Mesodermal cell (in vitro differentiated cells): Measurements from ENCODE around the gene DIP2C.

Experiments
- H3K27ac ChIP-seq: 2 replicates; pipeline ENCODE4 v1.7.0; 2013; ENCODE audit warnings: mild to moderate bottlenecking, low read depth, low read length, moderate library complexity; ENCODE audit not compliant: severe bottlenecking
- H3K36me3 ChIP-seq: 2 replicates; pipeline ENCODE4 v1.7.1; 2013; ENCODE audit warnings: mild to moderate bottlenecking, low read length, moderate library complexity; ENCODE audit not compliant: control insufficient read depth, insufficient read depth
- H3K4me1 ChIP-seq: one replicate; pipeline ENCODE4 v1.7.1; 2013; ENCODE audit warnings: mild to moderate bottlenecking, low read length; ENCODE audit not compliant: insufficient read depth, control insufficient read depth, poor library complexity, severe bottlenecking
- H3K4me3 ChIP-seq: 2 replicates; pipeline ENCODE4 v1.7.0; 2013; ENCODE audit warnings: low read length, control low read depth, mild to moderate bottlenecking; ENCODE audit not compliant: insufficient read depth, poor library complexity, severe bottlenecking; ENCODE audit errors: extremely low read depth
- H3K9me3 ChIP-seq: 2 replicates; pipeline ENCODE4 v1.7.1; 2013; ENCODE audit warnings: mild to moderate bottlenecking, low read length, moderate library complexity; ENCODE audit not compliant: control insufficient read depth
- WGBS, 2 experiments: methylation state at CpG; one replicate each; pipeline ENCODE4 v1.1.5; 2013; ENCODE audit warnings: missing lambda C conversion rate in 2 of 2; ENCODE audit not compliant: insufficient coverage in 2 of 2; 5-methylcytosine and 5-hydroxymethylcytosine counted together

The DIP2C gene

GRCh38 chr10:475709-476454, 213.6 kb downstream of the DIP2C start:
- H3K4me3 ChIP-seq: no peak overlapping the region
- H3K9me3 ChIP-seq: no peaks in the 10 kb centered on the region
- peaks cover 21% of the 10 kb centered on the region for H3K36me3 ChIP-seq
- H3K4me1 ChIP-seq: no peaks in the 10 kb centered on the region
- WGBS, 2 experiments: 88 to 89% methylated on average over 22 to 23 of the region's 23 CpGs
- no peak overlapping the region for H3K27ac ChIP-seq

GRCh38 chr10:474946-475345, 214.5 kb downstream of the DIP2C start:
- H3K4me1 ChIP-seq: no peaks in the 10 kb centered on the region
- WGBS, 2 experiments: 95 to 98% methylated on average over 8 to 9 of the region's 9 CpGs
- H3K36me3 ChIP-seq: peaks cover 30% of the 10 kb centered on the region
- no peak overlapping the region for H3K27ac ChIP-seq
- H3K4me3 ChIP-seq: no peak overlapping the region
- no peaks in the 10 kb centered on the region for H3K9me3 ChIP-seq

DNA sequence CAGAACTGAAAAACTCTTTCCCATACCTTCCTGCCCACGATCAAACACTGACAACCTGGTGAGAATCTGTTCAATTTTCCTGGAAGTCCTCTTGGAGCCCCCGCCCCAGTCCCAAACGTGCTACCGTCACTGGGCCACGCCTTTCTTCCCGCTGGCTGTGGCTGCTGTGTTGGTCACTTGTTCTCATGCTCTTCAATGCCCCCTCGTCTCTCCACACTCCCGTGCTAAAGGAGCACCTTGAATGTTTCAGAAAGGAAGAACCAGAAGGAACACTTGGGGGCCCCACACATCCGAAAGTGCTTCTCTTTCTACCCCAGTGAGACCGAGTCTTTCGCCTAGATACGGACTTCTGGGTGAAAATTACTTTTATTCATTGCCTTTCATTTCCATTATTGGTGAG, 215.1 kb downstream of the DIP2C start:
- Histone ChIP-seq H3K4me1 (no peaks in the 10 kb centered on the region), H3K36me3 (peaks cover 33% of the 10 kb centered on the region), H3K27ac (no peak overlapping the region), H3K9me3 (no peaks in the 10 kb centered on the region), H3K4me3 (no peak overlapping the region)
- WGBS, 2 experiments: 93 to 94% methylated on average over 9 to 11 of the region's 12 CpGs

GRCh38 chr10:472241-472910, 217.1 kb downstream of the DIP2C start:
- WGBS, 2 experiments: 92 to 95% methylated on average over 27 to 29 of the region's 31 CpGs
- Histone ChIP-seq H3K36me3 (peaks cover 42% of the 10 kb centered on the region), H3K4me3 (no peak overlapping the region), H3K27ac (no peak overlapping the region), H3K9me3 (no peaks in the 10 kb centered on the region), H3K4me1 (no peaks in the 10 kb centered on the region)

GRCh38 chr10:470339-471003, 219.0 kb downstream of the DIP2C start:
- 94 to 97% methylated on average over 16 to 18 of the region's 20 CpGs for WGBS, 2 experiments
- H3K36me3 ChIP-seq: peaks cover 41% of the 10 kb centered on the region
- H3K4me3 ChIP-seq: no peak overlapping the region
- no peak overlapping the region for H3K27ac ChIP-seq
- no peaks in the 10 kb centered on the region for H3K9me3 ChIP-seq
- H3K4me1 ChIP-seq: no peaks in the 10 kb centered on the region

- Histone ChIP-seq H3K4me1 (no peaks in the 10 kb centered on the region), H3K27ac (no peak overlapping the region), H3K4me3 (no peak overlapping the region), H3K36me3 (peaks cover 36% of the 10 kb centered on the region), H3K9me3 (no peaks in the 10 kb centered on the region)
- WGBS, 2 experiments: 89 to 98% methylated on average over 5 to 9 of the region's 10 CpGs
These were observed 219.5 kb downstream of the DIP2C start for GRCh38 chr10:469947-470338.

DNA sequence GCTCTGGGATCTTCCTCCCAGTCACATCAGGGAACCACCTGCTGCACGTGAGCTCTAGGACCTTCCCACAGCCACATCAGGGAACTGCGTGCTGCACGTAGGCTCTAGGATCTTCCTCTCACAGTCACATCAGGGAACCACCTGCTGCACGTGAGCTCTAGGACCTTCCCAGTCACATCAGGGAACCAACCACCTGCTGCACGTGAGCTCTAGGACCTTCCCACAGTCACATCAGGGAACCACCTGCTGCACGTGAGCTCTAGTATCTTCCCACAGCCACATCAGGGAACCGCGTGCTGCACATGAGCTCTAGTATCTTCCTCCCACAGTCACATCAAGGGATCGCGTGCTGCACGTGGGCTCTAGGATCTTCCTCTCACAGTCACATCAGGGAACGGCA, 229.7 kb downstream of the DIP2C start:
- peaks cover 3% of the 10 kb centered on the region for H3K4me1 ChIP-seq
- no peak overlapping the region for H3K27ac ChIP-seq
- 92 to 99% methylated on average over 12 of the region's 12 CpGs for WGBS, 2 experiments
- H3K9me3 ChIP-seq: no peaks in the 10 kb centered on the region
- H3K36me3 ChIP-seq: peaks cover 4% of the 10 kb centered on the region
- H3K4me3 ChIP-seq: no peak overlapping the region

- Histone ChIP-seq H3K4me3 (no peak overlapping the region), H3K36me3 (peaks cover 4% of the 10 kb centered on the region), H3K27ac (no peak overlapping the region), H3K9me3 (no peaks in the 10 kb centered on the region), H3K4me1 (peaks cover 3% of the 10 kb centered on the region)
- WGBS, 2 experiments: 92 to 95% methylated on average over 20 to 21 of the region's 21 CpGs
These were observed 231.0 kb downstream of the DIP2C start for GRCh38 chr10:458421-458851.

GRCh38 chr10:456486-456885, 233.0 kb downstream of the DIP2C start:
- H3K9me3 ChIP-seq: no peaks in the 10 kb centered on the region

GRCh38 chr10:454860-455259, 234.6 kb downstream of the DIP2C start:
- WGBS, 2 experiments: 82 to 83% methylated on average over 5 of the region's 5 CpGs
- no peaks in the 10 kb centered on the region for H3K9me3 ChIP-seq
- peaks cover 3% of the 10 kb centered on the region for H3K4me1 ChIP-seq
- H3K36me3 ChIP-seq: peaks cover 4% of the 10 kb centered on the region
- no peak overlapping the region for H3K4me3 ChIP-seq
- H3K27ac ChIP-seq: peak overlapping the region; percentile 73

More at GRCh38 chr10:456486-456885, 233.0 kb downstream of the DIP2C start:
- WGBS, 2 experiments: 90 to 93% methylated on average over 4 of the region's 8 CpGs
- Histone ChIP-seq H3K4me3 (no peak overlapping the region), H3K36me3 (peaks cover 4% of the 10 kb centered on the region), H3K4me1 (peaks cover 3% of the 10 kb centered on the region), H3K27ac (no peak overlapping the region)
